H9 (cell line): ENCODE data around the gene ARRDC2. TPM values are rescaled to one million over a fixed set of nuclear protein-coding genes. Genes with fewer than 3 reads are reported as not detected.

Source experiments
- DNase-seq: peaks from one replicate; pipeline ENCODE4 v3.0.0-alpha.2; 2017
- H2AFZ ChIP-seq: one replicate; pipeline ENCODE4 v1.6.1; 2013; ENCODE audit warnings: mild to moderate bottlenecking, low read length, control low read depth, moderate library complexity
- H2AK5ac ChIP-seq: 2 replicates; pipeline ENCODE4 v1.6.1; 2013; ENCODE audit warnings: low read length, control low read depth, mixed read lengths; ENCODE audit not compliant: insufficient read length
- H2BK120ac ChIP-seq: one replicate; pipeline ENCODE4 v1.6.1; 2013; ENCODE audit warnings: low read depth, mild to moderate bottlenecking, low read length, control low read depth, inconsistent platforms; ENCODE audit not compliant: poor library complexity, severe bottlenecking
- H2BK12ac ChIP-seq: 2 replicates; pipeline ENCODE4 v1.6.1; 2013; ENCODE audit warnings: low read length, control low read depth, mixed read lengths, low read depth; ENCODE audit not compliant: insufficient read length
- H2BK15ac ChIP-seq: 2 replicates; pipeline ENCODE4 v1.6.1; 2013; ENCODE audit warnings: low read depth, low read length, control low read depth
- H2BK20ac ChIP-seq: one replicate; pipeline ENCODE4 v1.6.1; 2013; ENCODE audit warnings: low read depth, mild to moderate bottlenecking, low read length, control low read depth, inconsistent platforms; ENCODE audit not compliant: poor library complexity, severe bottlenecking
- H2BK5ac ChIP-seq: 2 replicates; pipeline ENCODE4 v1.6.1; 2013; ENCODE audit warnings: low read length, control low read depth, mixed read lengths; ENCODE audit not compliant: insufficient read length
- H3K14ac ChIP-seq: 2 replicates; pipeline ENCODE4 v1.6.1; 2013; ENCODE audit warnings: low read length, control low read depth; ENCODE audit not compliant: insufficient read depth
- H3K18ac ChIP-seq: 2 replicates; pipeline ENCODE4 v1.6.1; 2013; ENCODE audit warnings: low read depth, mild to moderate bottlenecking, mixed read lengths, low read length, control low read depth; ENCODE audit not compliant: insufficient read length
- H3K23ac ChIP-seq: 2 replicates; pipeline ENCODE4 v1.6.1; 2013; ENCODE audit warnings: low read length, control low read depth, mixed read lengths, low read depth; ENCODE audit not compliant: insufficient read length
- H3K23me2 ChIP-seq: 2 replicates; pipeline ENCODE4 v1.6.1; 2013; ENCODE audit warnings: low read depth, mild to moderate bottlenecking, mixed read lengths, low read length, control low read depth; ENCODE audit not compliant: insufficient read length, poor library complexity, severe bottlenecking
- H3K27ac ChIP-seq: 2 replicates; pipeline ENCODE4 v1.5.1; 2013; ENCODE audit warnings: low read length, control low read depth, mixed read lengths, low read depth; ENCODE audit not compliant: insufficient read length
- H3K27me3 ChIP-seq: 2 replicates; pipeline ENCODE4 v1.6.1; 2013; ENCODE audit warnings: low read length, control low read depth, inconsistent platforms; ENCODE audit not compliant: insufficient read depth
- H3K4ac ChIP-seq: 2 replicates; pipeline ENCODE4 v1.6.1; 2013; ENCODE audit warnings: low read depth, mild to moderate bottlenecking, control low read depth, inconsistent platforms, low read length, moderate library complexity
- H3K4me1 ChIP-seq: 2 replicates; pipeline ENCODE4 v1.6.1; 2013; ENCODE audit warnings: low read length, control low read depth, inconsistent platforms; ENCODE audit not compliant: insufficient read depth
- H3K4me2 ChIP-seq: 2 replicates; pipeline ENCODE4 v1.6.1; 2013; ENCODE audit warnings: low read length, control low read depth, mixed read lengths; ENCODE audit not compliant: insufficient read length, insufficient read depth
- H3K56ac ChIP-seq: 2 replicates; pipeline ENCODE4 v1.6.1; 2013; ENCODE audit warnings: low read depth, mild to moderate bottlenecking, mixed read lengths, low read length, control low read depth; ENCODE audit not compliant: insufficient read length
- H3K79me1 ChIP-seq: 2 replicates; pipeline ENCODE4 v1.6.1; 2013; ENCODE audit warnings: low read depth, mild to moderate bottlenecking, moderate library complexity, low read length, control low read depth, inconsistent platforms; ENCODE audit not compliant: insufficient read depth, poor library complexity, severe bottlenecking
- H3K79me2 ChIP-seq: 2 replicates; pipeline ENCODE4 v1.6.1; 2013; ENCODE audit warnings: low read length, control low read depth, inconsistent platforms; ENCODE audit not compliant: insufficient read depth
- H3K9ac ChIP-seq: 2 replicates; pipeline ENCODE4 v1.6.1; 2013; ENCODE audit warnings: low read length, control low read depth, mixed read lengths; ENCODE audit not compliant: insufficient read length; ENCODE audit errors: extremely low read depth
- H3K9me3 ChIP-seq: one replicate; pipeline ENCODE4 v1.6.1; 2013; ENCODE audit warnings: low read depth, low read length, inconsistent platforms; ENCODE audit not compliant: control insufficient read depth
- H3T11ph ChIP-seq: one replicate; pipeline ENCODE4 v1.6.1; 2013; ENCODE audit warnings: mild to moderate bottlenecking, low read length, control low read depth, inconsistent platforms
- H4K20me1 ChIP-seq: one replicate; pipeline ENCODE4 v1.6.1; 2013; ENCODE audit not compliant: control insufficient read depth, insufficient read length, insufficient read depth
- H4K5ac ChIP-seq: 2 replicates; pipeline ENCODE4 v1.6.1; 2013; ENCODE audit warnings: low read depth, mild to moderate bottlenecking, mixed read lengths, low read length, control low read depth; ENCODE audit not compliant: insufficient read length
- H4K8ac ChIP-seq: replicated peaks from 2 replicates; pipeline ENCODE4 v1.6.1; 2013; ENCODE audit warnings: low read length, control low read depth, mixed read lengths, low read depth; ENCODE audit not compliant: insufficient read length
- H4K91ac ChIP-seq: 2 replicates; pipeline ENCODE4 v1.6.1; 2013; ENCODE audit warnings: low read depth, mild to moderate bottlenecking, moderate library complexity, mixed read lengths, low read length, control low read depth; ENCODE audit not compliant: insufficient read length
- H3K27ac Mint-ChIP-seq, 3 experiments: 2 replicates in 2 of 3; 3 replicates in 1 of 3; pipeline ENCODE4 v1.8.0; 2020 to 2021; ENCODE audit warnings: mixed read lengths in 3 of 3, mild to moderate bottlenecking in 1 of 3, moderate library complexity in 1 of 3
- H3K27me3 Mint-ChIP-seq: 2 replicates; pipeline ENCODE4 v1.8.0; 2021; ENCODE audit warnings: low read depth, mild to moderate bottlenecking, moderate library complexity, mixed read lengths
- H3K36me3 Mint-ChIP-seq, 3 experiments: 2 replicates in 2 of 3; 3 replicates in 1 of 3; pipeline ENCODE4 v1.8.0; 2020 to 2021; ENCODE audit warnings: low read depth in 3 of 3, mixed read lengths in 3 of 3; ENCODE audit not compliant: insufficient read depth in 1 of 3
- H3K4me1 Mint-ChIP-seq, 2 experiments: 2 replicates each; pipeline ENCODE4 v1.8.0; 2020; ENCODE audit warnings: mixed read lengths in 2 of 2
- H3K4me3 Mint-ChIP-seq, 2 experiments: 2 replicates in 1 of 2; 3 replicates in 1 of 2; pipeline ENCODE4 v1.8.0; 2020 to 2021; ENCODE audit warnings: mild to moderate bottlenecking in 2 of 2, mixed read lengths in 2 of 2, moderate library complexity in 1 of 2
- H3K9me3 Mint-ChIP-seq, 2 experiments: 2 replicates in 1 of 2; 3 replicates in 1 of 2; pipeline ENCODE4 v1.8.0; 2020; ENCODE audit warnings: mild to moderate bottlenecking in 2 of 2, mixed read lengths in 2 of 2, moderate library complexity in 1 of 2
- WGBS: extraction: QIAGEN DNeasy Blood & Tissue Kit; methylation state at CpG from one replicate; pipeline ENCODE4 v1.1.7; 2013; ENCODE audit warnings: missing lambda C conversion rate, low lambda C conversion rate, mixed read lengths; ENCODE audit not compliant: insufficient read length; ENCODE audit errors: extremely low coverage; 5-methylcytosine and 5-hydroxymethylcytosine counted together
- total RNA-seq: library from RNA; stranded (reverse); gene quantifications from 2 replicates; pipeline ENCODE4 v1.2.1, GENCODE V29; 2021
- TF ChIP-seq, protein P1 (sequence below): fragments of 200-600 bp; sonication (generic); conservative IDR thresholded peaks from 3 replicates; pipeline ENCODE4 v1.8.0; 2021; ENCODE audit warnings: antibody characterized with exemption, mild to moderate bottlenecking

ARRDC2 gene
- total RNA-seq, 1 experiment from 2014 or later: 10.5 TPM

GRCh38 chr19:18001777-18002345 lies 6.1 kb upstream of the ARRDC2 start:
- Histone ChIP-seq H3K27me3 (no peaks in the 10 kb centered on the region; the same call in 1 of the 2 replicates), H2BK120ac (no peak overlapping the region), H2AFZ (no peak overlapping the region), H2BK12ac (no peak overlapping the region), H3K56ac (no peak overlapping the region), H2BK15ac (no peak overlapping the region), H4K91ac (no peak overlapping the region), H3K18ac (no peak overlapping the region), H2BK5ac (no peak overlapping the region), H2BK20ac (no peak overlapping the region), H4K20me1 (no peaks in the 10 kb centered on the region), H3K23me2 (peaks cover 11% of the 10 kb centered on the region), H3K9ac (no peak overlapping the region), H3K4ac (no peak overlapping the region), H4K5ac (no peak overlapping the region), H3K4me2 (peak overlapping the region; percentile 26), H2AK5ac (no peak overlapping the region), H3K79me1 (no peaks in the 10 kb centered on the region), H3K4me1 (no peaks in the 10 kb centered on the region), H3K14ac (no peak overlapping the region), H3K23ac (no peak overlapping the region), H3K9me3 (no peaks in the 10 kb centered on the region), H4K8ac (no peak overlapping the region), H3K79me2 (no peaks in the 10 kb centered on the region), H3T11ph (no peak overlapping the region), H3K27ac (no peak overlapping the region)
- TF ChIP-seq, protein P1, sequence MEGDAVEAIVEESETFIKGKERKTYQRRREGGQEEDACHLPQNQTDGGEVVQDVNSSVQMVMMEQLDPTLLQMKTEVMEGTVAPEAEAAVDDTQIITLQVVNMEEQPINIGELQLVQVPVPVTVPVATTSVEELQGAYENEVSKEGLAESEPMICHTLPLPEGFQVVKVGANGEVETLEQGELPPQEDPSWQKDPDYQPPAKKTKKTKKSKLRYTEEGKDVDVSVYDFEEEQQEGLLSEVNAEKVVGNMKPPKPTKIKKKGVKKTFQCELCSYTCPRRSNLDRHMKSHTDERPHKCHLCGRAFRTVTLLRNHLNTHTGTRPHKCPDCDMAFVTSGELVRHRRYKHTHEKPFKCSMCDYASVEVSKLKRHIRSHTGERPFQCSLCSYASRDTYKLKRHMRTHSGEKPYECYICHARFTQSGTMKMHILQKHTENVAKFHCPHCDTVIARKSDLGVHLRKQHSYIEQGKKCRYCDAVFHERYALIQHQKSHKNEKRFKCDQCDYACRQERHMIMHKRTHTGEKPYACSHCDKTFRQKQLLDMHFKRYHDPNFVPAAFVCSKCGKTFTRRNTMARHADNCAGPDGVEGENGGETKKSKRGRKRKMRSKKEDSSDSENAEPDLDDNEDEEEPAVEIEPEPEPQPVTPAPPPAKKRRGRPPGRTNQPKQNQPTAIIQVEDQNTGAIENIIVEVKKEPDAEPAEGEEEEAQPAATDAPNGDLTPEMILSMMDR: no peak
- Mint-ChIP-seq H3K4me1 (peaks cover 8 to 15% of the 10 kb centered on the region in 2 experiments), H3K9me3 (peaks cover 2 to 5% of the 10 kb centered on the region in 2 experiments), H3K27ac (no peak overlapping the region), H3K27me3 (peaks cover 35% of the 10 kb centered on the region), H3K4me3 (peak overlapping the region; percentile 59 to 75), H3K36me3 (peaks cover 2 to 3% (median 2%) of the 10 kb centered on the region in 3 experiments; a peak in 6 of 7 replicates)
- DNase-seq: no peak
- WGBS: no CpG with 5 or more reads among the region's 15 CpGs
